Breast epithelium (tissue), 4 donors: ENCODE measurements around the gene PANX3. TPM values are rescaled to one million over a fixed set of nuclear protein-coding genes. Genes with fewer than 3 reads are reported as not detected.

Experiments
- DNase-seq, 2 donors: peaks; one replicate each; pipeline ENCODE4 v3.0.0-alpha.2; 2019; ENCODE audit warnings: low spot score in 2 of 2
- H3K27ac ChIP-seq, 2 donors: fragments of 200-600 bp; sonication (generic) in 1 of 2; one replicate each; pipeline ENCODE4 v1.5.1; 2016 to 2019; ENCODE audit warnings: mild to moderate bottlenecking in 1 of 2
- H3K27me3 ChIP-seq, 2 donors: fragments of 200-600 bp; sonication (generic) in 1 of 2; one replicate each; pipeline versions ENCODE4 v1.5.1 to v1.6.0; 2017 to 2019; ENCODE audit warnings: control low read depth in 1 of 2, mild to moderate bottlenecking in 1 of 2
- H3K36me3 ChIP-seq: fragments of 200-600 bp; one replicate; pipeline ENCODE4 v1.5.1; 2019
- H3K4me1 ChIP-seq, 2 donors: fragments of 200-600 bp; sonication (generic); one replicate each; pipeline ENCODE4 v1.5.1; 2016 to 2019; ENCODE audit warnings: control low read depth in 1 of 2
- H3K4me3 ChIP-seq, 3 donors: fragments of 200-600 bp; sonication (generic); 1 replicate in 2 of 3; 2 replicates in 1 of 3; pipeline ENCODE4 v1.5.1; 2016 to 2019; ENCODE audit warnings: mild to moderate bottlenecking in 3 of 3, moderate library complexity in 2 of 3
- H3K9me3 ChIP-seq, 2 donors: fragments of 200-600 bp; sonication (generic) in 1 of 2; one replicate each; pipeline ENCODE4 v1.5.1; 2016 to 2019; ENCODE audit warnings: control low read depth in 1 of 2
- POLR2A ChIP-seq: fragments of 450-650 bp; IDR thresholded peaks from one replicate; pipeline ENCODE4 v1.6.1; 2016; ENCODE audit warnings: antibody characterized with exemption, mild to moderate bottlenecking, moderate library complexity
- POLR2AphosphoS5 ChIP-seq, 3 donors: sonication (generic); formaldehyde crosslinking; IDR thresholded peaks; one replicate each; pipeline ENCODE4 v1.6.1; 2017; ENCODE audit warnings: antibody characterized with exemption in 3 of 3
- intact Hi-C: fragments of 100-400 bp; cut with DNase I; formaldehyde crosslinking; loops from one replicate; pipeline ENCODE4 v1.15.1; 2023; ENCODE audit warnings: low total_unique reads
- total RNA-seq, 3 donors: library from RNA; depleted of rRNA; stranded (reverse); fragments of >200 nt; gene quantifications; one replicate each; pipeline ENCODE4 v1.1.0, GENCODE V29; 2016
- TF ChIP-seq, protein P1 (sequence below), 3 donors: fragments of 450-650 bp; IDR thresholded peaks; one replicate each; pipeline ENCODE4 v1.5.1; 2016 to 2017; ENCODE audit warnings: antibody characterized with exemption in 3 of 3, mild to moderate bottlenecking in 3 of 3, moderate library complexity in 3 of 3

The PANX3 gene
- total RNA-seq, 3 donors from 2014 or later: not detected

DNA sequence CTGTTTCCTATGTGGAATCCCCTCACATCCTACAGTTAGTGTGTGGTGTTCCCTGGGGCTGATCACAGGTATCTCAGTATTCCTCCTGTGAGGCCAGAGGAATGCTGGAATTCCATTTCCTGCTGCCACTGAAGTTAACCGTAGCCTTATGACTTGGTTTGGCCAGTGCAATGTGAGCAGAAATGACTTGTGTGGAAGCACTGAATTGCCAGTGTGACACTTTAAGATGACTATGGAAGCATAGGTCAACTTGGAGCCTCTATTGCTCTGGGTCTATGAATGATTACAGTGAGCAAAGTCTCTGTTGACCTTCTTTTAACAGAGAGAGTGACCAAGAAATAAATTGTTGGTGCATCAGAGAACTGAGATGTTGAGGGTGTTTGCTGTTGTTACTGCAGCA lies 28.0 kb downstream of the PANX3 start:
- no peaks in the 10 kb centered on the region for H3K36me3 ChIP-seq

GRCh38 chr11:124640666-124641065 lies 29.4 kb downstream of the PANX3 start:
- H3K4me3 ChIP-seq: no peak overlapping the region
- intact Hi-C loops: no loop called here
- no peak overlapping the region for H3K27ac ChIP-seq
- no peaks in the 10 kb centered on the region for H3K36me3 ChIP-seq
- no peak for DNase-seq
- H3K4me1 ChIP-seq: no peaks in the 10 kb centered on the region
- TF ChIP-seq POLR2AphosphoS5 (IDR thresholded peaks at IDR 0.05) (no peak), POLR2A (no peak)
- TF ChIP-seq, protein P1, sequence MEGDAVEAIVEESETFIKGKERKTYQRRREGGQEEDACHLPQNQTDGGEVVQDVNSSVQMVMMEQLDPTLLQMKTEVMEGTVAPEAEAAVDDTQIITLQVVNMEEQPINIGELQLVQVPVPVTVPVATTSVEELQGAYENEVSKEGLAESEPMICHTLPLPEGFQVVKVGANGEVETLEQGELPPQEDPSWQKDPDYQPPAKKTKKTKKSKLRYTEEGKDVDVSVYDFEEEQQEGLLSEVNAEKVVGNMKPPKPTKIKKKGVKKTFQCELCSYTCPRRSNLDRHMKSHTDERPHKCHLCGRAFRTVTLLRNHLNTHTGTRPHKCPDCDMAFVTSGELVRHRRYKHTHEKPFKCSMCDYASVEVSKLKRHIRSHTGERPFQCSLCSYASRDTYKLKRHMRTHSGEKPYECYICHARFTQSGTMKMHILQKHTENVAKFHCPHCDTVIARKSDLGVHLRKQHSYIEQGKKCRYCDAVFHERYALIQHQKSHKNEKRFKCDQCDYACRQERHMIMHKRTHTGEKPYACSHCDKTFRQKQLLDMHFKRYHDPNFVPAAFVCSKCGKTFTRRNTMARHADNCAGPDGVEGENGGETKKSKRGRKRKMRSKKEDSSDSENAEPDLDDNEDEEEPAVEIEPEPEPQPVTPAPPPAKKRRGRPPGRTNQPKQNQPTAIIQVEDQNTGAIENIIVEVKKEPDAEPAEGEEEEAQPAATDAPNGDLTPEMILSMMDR (IDR thresholded peaks at IDR 0.05): no peak
- no peaks in the 10 kb centered on the region for H3K9me3 ChIP-seq
- H3K27me3 ChIP-seq: no peaks in the 10 kb centered on the region

More for the DNA sequence above, 28.0 kb downstream of the PANX3 start:
- Histone ChIP-seq H3K9me3 (no peaks in the 10 kb centered on the region), H3K4me3 (no peak overlapping the region), H3K27me3 (no peaks in the 10 kb centered on the region), H3K4me1 (no peaks in the 10 kb centered on the region), H3K27ac (no peak overlapping the region)
- TF ChIP-seq POLR2A: no peak
- TF ChIP-seq, protein P1 (IDR thresholded peaks at IDR 0.05): no peak
- TF ChIP-seq POLR2AphosphoS5 (IDR thresholded peaks at IDR 0.05): no peak
- intact Hi-C loops: no loop called here
- no peak for DNase-seq

DNA sequence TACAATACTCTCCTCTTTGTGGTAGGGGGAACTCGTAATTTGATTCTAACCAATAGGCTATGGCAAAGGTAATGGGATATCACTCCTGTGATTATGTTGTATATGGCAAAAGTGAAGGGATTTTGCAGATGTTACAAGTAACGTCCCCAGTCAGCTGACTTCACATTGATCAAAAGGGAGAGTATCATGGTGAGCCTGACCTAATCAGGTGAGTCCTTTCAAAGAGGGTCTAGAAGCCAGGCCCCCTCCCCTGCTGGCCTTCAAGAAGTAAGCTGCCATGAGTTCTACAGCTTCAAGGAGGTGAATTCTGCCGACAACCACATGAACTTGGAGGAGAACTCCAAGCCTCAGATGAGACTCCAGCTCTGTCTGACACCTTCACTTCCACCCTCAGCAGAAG lies 31.4 kb downstream of the PANX3 start:
- no peak for DNase-seq
- intact Hi-C loops: no loop called here
- H3K4me1 ChIP-seq: no peaks in the 10 kb centered on the region
- no peak overlapping the region for H3K27ac ChIP-seq
- no peaks in the 10 kb centered on the region for H3K9me3 ChIP-seq
- no peak overlapping the region for H3K4me3 ChIP-seq
- TF ChIP-seq POLR2AphosphoS5 (IDR thresholded peaks at IDR 0.05) (no peak), POLR2A (no peak)
- TF ChIP-seq, protein P1 (IDR thresholded peaks at IDR 0.05): no peak
- no peaks in the 10 kb centered on the region for H3K27me3 ChIP-seq
- H3K36me3 ChIP-seq: no peaks in the 10 kb centered on the region

- H3K27ac ChIP-seq: no peak overlapping the region
- intact Hi-C loops: no loop called here
These were observed 31.9 kb downstream of the PANX3 start for GRCh38 chr11:124643042-124643604.

More at GRCh38 chr11:124643042-124643604, 31.9 kb downstream of the PANX3 start:
- no peaks in the 10 kb centered on the region for H3K9me3 ChIP-seq
- no peaks in the 10 kb centered on the region for H3K27me3 ChIP-seq
- no peaks in the 10 kb centered on the region for H3K36me3 ChIP-seq
- no peak for DNase-seq
- no peak overlapping the region for H3K4me3 ChIP-seq
- no peak for TF ChIP-seq POLR2AphosphoS5 (IDR thresholded peaks at IDR 0.05)
- TF ChIP-seq, protein P1 (IDR thresholded peaks at IDR 0.05): no peak
- TF ChIP-seq POLR2A: no peak
- no peaks in the 10 kb centered on the region for H3K4me1 ChIP-seq
